A673 (cell line): ENCODE results near the gene PHLDB2.

ENCODE experiments used
- CTCF ChIP-seq: fragments of 300-800, 200-600 bp; sonication (generic); conservative IDR thresholded peaks from 2 replicates; pipeline ENCODE4 v1.5.1; 2017; ENCODE audit warnings: low read depth, mild to moderate bottlenecking, antibody characterized with exemption, low read length, moderate library complexity, mixed read lengths
- EZH2 ChIP-seq: fragments of 200-600 bp; sonication (generic); IDR thresholded peaks from 2 replicates; pipeline ENCODE4 v1.6.1; 2017; ENCODE audit warnings: borderline replicate concordance, low read depth, mild to moderate bottlenecking, mixed read lengths, antibody characterized with exemption, low read length; ENCODE audit not compliant: poor library complexity, severe bottlenecking

GRCh38 chr3:111903067-111903511, 44.0 kb downstream of the PHLDB2 start:
- no peak for TF ChIP-seq CTCF
- TF ChIP-seq EZH2 = no peak
